HCT116 (cell line): ENCODE measurements around the gene KLHL22. TPM values are rescaled to one million over a fixed set of nuclear protein-coding genes. Genes with fewer than 3 reads are reported as not detected.
"Not testable (repeated sequence)": the region's sequence is repeated elsewhere in the genome, so short reads cannot be mapped to it uniquely, and the experiment has no call there.

Experiments
- ATAC-seq: fragments of 200-7000 bp; cut with Tn5 transposase; 2 replicates; pipeline ENCODE4 v1.9.1; 2020; ENCODE audit warnings: mild to moderate bottlenecking, moderate library complexity
- BruUV-seq: library from RNA; stranded (reverse); fragments of 400-500 nt; replicated peaks from 2 replicates; lab custom pipeline; 2021; lab: Mats Ljungman, UMichigan
- CTCF ChIA-PET: fragments of 300-600 bp; sonication (Branson Sonifier 250); formaldehyde crosslinking; loops from one replicate; lab custom pipeline; 2021; ENCODE audit warnings: antibody characterized with exemption; lab: Charles Lee
- POLR2A ChIA-PET: fragments of 300-600, 350-600 bp; sonication (Branson Sonifier 250); formaldehyde crosslinking; loops from one replicate; lab custom pipeline; 2021; ENCODE audit warnings: antibody characterized with exemption; lab: Charles Lee
- RAD21 ChIA-PET, 2 experiments: fragments of 300-600 bp; sonication (Branson Sonifier 250); formaldehyde crosslinking; loops; one replicate each; lab custom pipeline; 2023; ENCODE audit warnings: low total read pairs in 2 of 2; ENCODE audit not compliant: uncharacterized antibody in 2 of 2, unreplicated experiment in 2 of 2, low non-redundant PET in 1 of 2; lab: Charles Lee
- DNase-seq: peaks from one replicate; pipeline ENCODE4 v3.0.0-alpha.2; 2010; ENCODE audit warnings: low read depth, low spot score
- H2AFZ ChIP-seq: fragments of 200-600 bp; shearing (Covaris generic), sonication (generic); 2 replicates; pipeline ENCODE4 v1.6.1; 2017; ENCODE audit warnings: low read depth, mixed run types, mixed read lengths, antibody characterized with exemption, low read length; ENCODE audit not compliant: poor library complexity, severe bottlenecking
- H3K27ac ChIP-seq: 2 replicates; pipeline ENCODE4 v1.5.1; 2012; ENCODE audit warnings: low read depth, low read length
- H3K27me3 ChIP-seq: fragments of 200-600 bp; sonication (generic); 2 replicates; pipeline ENCODE4 v1.6.1; 2016; ENCODE audit warnings: mixed run types, low read length, mixed read lengths; ENCODE audit not compliant: insufficient read depth
- H3K36me3 ChIP-seq, 2 experiments: fragments of 200-500 bp in 1 of 2; fragments of 200-600 bp in 1 of 2; sonication (Bioruptor generic) in 1 of 2; sonication (generic) in 1 of 2; 2 replicates each; pipeline versions ENCODE4 v1.5.1 to v1.6.1; 2014 to 2016; ENCODE audit warnings: low read length in 2 of 2, inconsistent platforms in 1 of 2, mixed read lengths in 1 of 2, mixed run types in 1 of 2; ENCODE audit not compliant: insufficient read depth in 2 of 2, control insufficient read depth in 1 of 2
- H3K4me1 ChIP-seq, 2 experiments: fragments of 200-600 bp in 1 of 2; sonication (generic) in 1 of 2; 2 replicates each; pipeline versions ENCODE4 v1.5.1 to v1.6.1; 2012 to 2017; ENCODE audit warnings: low read length in 2 of 2, inconsistent platforms in 1 of 2, mild to moderate bottlenecking in 1 of 2, mixed read lengths in 1 of 2, mixed run types in 1 of 2, moderate library complexity in 1 of 2; ENCODE audit not compliant: insufficient read depth in 2 of 2, control insufficient read depth in 1 of 2
- H3K4me2 ChIP-seq: fragments of 200-600 bp; sonication (generic); 2 replicates; pipeline ENCODE4 v1.6.1; 2017; ENCODE audit warnings: mixed run types, low read length, mixed read lengths
- H3K4me3 ChIP-seq, 2 experiments: fragments of 200-600 bp in 1 of 2; sonication (generic) in 1 of 2; replicated peaks in 1 of 2; 2 replicates each; pipeline ENCODE4 v1.5.1; 2011 to 2016; ENCODE audit warnings: low read length in 2 of 2, control low read depth in 1 of 2, low read depth in 1 of 2, mild to moderate bottlenecking in 1 of 2, mixed read lengths in 1 of 2, mixed run types in 1 of 2
- H3K79me2 ChIP-seq: fragments of 200-600 bp; sonication (generic); 2 replicates; pipeline ENCODE4 v1.6.1; 2017; ENCODE audit warnings: mild to moderate bottlenecking, mixed run types, low read length, moderate library complexity, mixed read lengths; ENCODE audit not compliant: insufficient read depth
- H3K9ac ChIP-seq: fragments of 200-600 bp; sonication (generic); 2 replicates; pipeline ENCODE4 v1.6.1; 2016; ENCODE audit warnings: low read length, mixed read lengths
- H3K9me2 ChIP-seq: fragments of 200-600 bp; sonication (generic), shearing (Covaris generic); 2 replicates; pipeline ENCODE4 v1.6.1; 2017; ENCODE audit warnings: mixed run types, mild to moderate bottlenecking, moderate library complexity; ENCODE audit not compliant: insufficient read depth
- H3K9me3 ChIP-seq, 2 experiments: fragments of 200-500 bp in 1 of 2; fragments of 200-600 bp in 1 of 2; sonication (Bioruptor generic) in 1 of 2; sonication (generic) in 1 of 2; 2 replicates each; pipeline ENCODE4 v1.6.1; 2014 to 2017; ENCODE audit warnings: low read length in 2 of 2, mixed read lengths in 2 of 2, inconsistent platforms in 1 of 2, low read depth in 1 of 2, mild to moderate bottlenecking in 1 of 2, mixed run types in 1 of 2, moderate library complexity in 1 of 2; ENCODE audit not compliant: control insufficient read depth in 1 of 2, insufficient read depth in 1 of 2
- H4K20me1 ChIP-seq: fragments of 200-600 bp; sonication (generic), shearing (Covaris generic); 2 replicates; pipeline ENCODE4 v1.6.1; 2017; ENCODE audit warnings: mixed run types, mild to moderate bottlenecking, moderate library complexity; ENCODE audit not compliant: insufficient read depth
- EGR1 ChIP-seq: IDR thresholded peaks from 2 replicates; pipeline ENCODE4 v1.6.1; 2012; ENCODE audit warnings: low read depth
- ELF1 ChIP-seq: IDR thresholded peaks from 2 replicates; pipeline ENCODE4 v1.6.1; 2012; ENCODE audit warnings: low read depth, borderline replicate concordance
- FOSL1 ChIP-seq: IDR thresholded peaks from 2 replicates; pipeline ENCODE4 v1.6.1; 2012; ENCODE audit warnings: low read depth
- JUND ChIP-seq: IDR thresholded peaks from 2 replicates; pipeline ENCODE4 v1.6.1; 2012
- POLR2AphosphoS5 ChIP-seq: IDR thresholded peaks from 2 replicates; pipeline ENCODE4 v1.6.1; 2011; ENCODE audit warnings: mild to moderate bottlenecking, low read depth, low read length, moderate library complexity
- RAD21 ChIP-seq: IDR thresholded peaks from 2 replicates; pipeline ENCODE4 v1.6.1; 2012; ENCODE audit warnings: low read depth, mild to moderate bottlenecking
- SIN3A ChIP-seq: IDR thresholded peaks from 2 replicates; pipeline ENCODE4 v1.6.1; 2012; ENCODE audit warnings: low read depth
- SP1 ChIP-seq: IDR thresholded peaks from 2 replicates; pipeline ENCODE4 v1.6.1; 2012; ENCODE audit warnings: low read depth
- TCF7L2 ChIP-seq: IDR thresholded peaks from 2 replicates; pipeline ENCODE4 v1.7.0; 2011; ENCODE audit warnings: borderline replicate concordance, inconsistent platforms; ENCODE audit not compliant: insufficient read depth, insufficient read length; ENCODE audit errors: extremely low read depth
- ZFX ChIP-seq: fragments of 450-650 bp; IDR thresholded peaks from 2 replicates; pipeline ENCODE4 v1.6.1; 2017
- ZNF274 ChIP-seq: fragments of 200-500 bp; sonication (Bioruptor generic); IDR thresholded peaks from 2 replicates; pipeline ENCODE4 v1.6.1; 2014; ENCODE audit warnings: mild to moderate bottlenecking, low read depth, low read length, inconsistent platforms
- intact Hi-C: fragments of 100-400 bp; cut with micrococcal nuclease; formaldehyde crosslinking; loops from 2 replicates; pipeline ENCODE4 v1.10.0; 2022
- total RNA-seq: library from RNA; stranded (reverse); gene quantifications from one replicate; pipeline ENCODE4 v1.2.1, GENCODE V29; 2021; ENCODE audit not compliant: unreplicated experiment
- TF ChIP-seq, protein P1 (sequence below): IDR thresholded peaks from 2 replicates; pipeline ENCODE4 v1.6.1; 2011; ENCODE audit warnings: mild to moderate bottlenecking, low read length, moderate library complexity; ENCODE audit not compliant: insufficient replicate concordance; ENCODE audit errors: extremely low read depth

Gene KLHL22
- total RNA-seq, 1 experiment from 2014 or later: 16.4 TPM

DNA sequence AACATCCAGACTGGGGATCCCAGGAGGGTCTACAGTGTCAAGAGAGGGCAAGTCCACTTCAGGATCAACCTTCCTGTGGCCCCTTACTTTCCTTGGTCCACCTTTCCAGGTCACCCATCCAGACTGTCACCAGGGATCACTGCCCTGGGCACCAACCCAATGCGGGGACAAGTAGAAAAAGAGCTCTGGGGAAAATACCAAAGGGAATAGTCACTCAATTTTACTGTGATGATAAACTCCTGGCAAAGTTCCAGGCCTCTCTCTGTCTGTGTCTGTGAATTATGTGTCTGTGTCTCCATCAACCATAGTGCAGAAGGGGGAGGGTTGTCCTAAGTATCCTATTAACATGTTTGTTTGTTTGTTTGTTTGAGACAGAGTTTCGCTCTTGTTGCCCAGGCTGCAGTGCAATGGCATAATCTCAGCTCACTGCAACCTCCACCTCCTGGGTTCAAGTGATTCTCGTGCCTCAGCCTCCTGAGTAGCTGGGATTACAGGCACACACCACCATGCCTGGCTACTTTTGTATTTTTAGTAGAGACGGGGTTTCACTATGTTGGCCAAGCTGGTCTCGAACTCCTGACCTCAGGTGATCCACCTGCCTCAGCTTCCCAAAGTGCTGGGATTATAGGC is 8.8 kb upstream of the KLHL22 start:
- H3K4me1 ChIP-seq: peaks cover 17 to 28% of the 10 kb centered on the region in 2 experiments
- H3K4me3 ChIP-seq, H4K20me1 ChIP-seq, intact Hi-C loops, H3K36me3 ChIP-seq, CTCF ChIA-PET, BruUV-seq, H3K9me2 ChIP-seq, H3K27me3 ChIP-seq, POLR2A ChIA-PET, H2AFZ ChIP-seq, H3K9ac ChIP-seq, RAD21 ChIA-PET, H3K9me3 ChIP-seq: not testable (repeated sequence)
- H3K4me2 ChIP-seq: peak overlapping the region; percentile 61
- peak overlapping the region; percentile 1; the same call in 1 of the 2 replicates for H3K27ac ChIP-seq
- peaks cover 20% of the 10 kb centered on the region for H3K79me2 ChIP-seq
- TF ChIP-seq FOSL1 (peak; percentile 57; the same call in 1 of the 2 replicates), JUND (peak; percentile 29; the same call in 1 of the 2 replicates)
- DNase-seq (peak; percentile 50), ATAC-seq (peak; percentile 39)

DNA sequence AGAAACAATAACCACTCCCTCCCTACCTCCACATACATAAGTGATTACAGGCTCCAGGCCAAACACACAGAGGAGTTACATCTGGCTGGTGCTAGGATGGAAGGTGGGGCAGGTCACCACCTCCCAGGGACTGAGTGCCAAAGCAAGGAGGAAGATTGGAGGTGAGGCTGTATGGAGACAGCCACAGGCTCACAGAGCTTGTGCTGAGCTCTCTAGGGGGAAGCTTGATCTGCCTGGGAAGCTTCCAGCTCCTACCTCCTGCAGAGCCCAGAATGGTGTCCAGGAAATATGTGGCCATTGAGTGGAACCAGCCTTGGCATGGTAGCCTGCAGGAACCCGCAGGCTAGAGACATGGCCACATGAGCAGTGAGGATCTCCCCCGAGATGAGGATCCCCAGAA is 8.2 kb upstream of the KLHL22 start:
- Histone ChIP-seq H3K9me3 (no peaks in the 10 kb centered on the region), H4K20me1 (no peaks in the 10 kb centered on the region), H3K4me3 (no peak overlapping the region), H3K27ac (peak overlapping the region; percentile 1; the same call in 1 of the 2 replicates), H3K36me3 (no peaks in the 10 kb centered on the region), H3K9me2 (no peaks in the 10 kb centered on the region), H2AFZ (no peak overlapping the region), H3K4me2 (peak overlapping the region; percentile 61), H3K9ac (no peak overlapping the region), H3K79me2 (peaks cover 14% of the 10 kb centered on the region), H3K27me3 (no peaks in the 10 kb centered on the region), H3K4me1 (peaks cover 12 to 22% of the 10 kb centered on the region in 2 experiments)
- ChIA-PET CTCF (no interaction called here), POLR2A (no interaction called here), RAD21 (no interaction called here)
- no TSS peak for BruUV-seq
- ATAC-seq: peak; percentile 8; the same call in 1 of the 2 replicates
- intact Hi-C loops: no loop called here
- no peak for DNase-seq
- no peak for TF ChIP-seq SIN3A
- no peak for TF ChIP-seq POLR2AphosphoS5
- no peak for TF ChIP-seq ZNF274
- no peak for TF ChIP-seq EGR1
- TF ChIP-seq JUND: no peak
- TF ChIP-seq RAD21: no peak
- no peak for TF ChIP-seq ELF1
- TF ChIP-seq, protein P1, sequence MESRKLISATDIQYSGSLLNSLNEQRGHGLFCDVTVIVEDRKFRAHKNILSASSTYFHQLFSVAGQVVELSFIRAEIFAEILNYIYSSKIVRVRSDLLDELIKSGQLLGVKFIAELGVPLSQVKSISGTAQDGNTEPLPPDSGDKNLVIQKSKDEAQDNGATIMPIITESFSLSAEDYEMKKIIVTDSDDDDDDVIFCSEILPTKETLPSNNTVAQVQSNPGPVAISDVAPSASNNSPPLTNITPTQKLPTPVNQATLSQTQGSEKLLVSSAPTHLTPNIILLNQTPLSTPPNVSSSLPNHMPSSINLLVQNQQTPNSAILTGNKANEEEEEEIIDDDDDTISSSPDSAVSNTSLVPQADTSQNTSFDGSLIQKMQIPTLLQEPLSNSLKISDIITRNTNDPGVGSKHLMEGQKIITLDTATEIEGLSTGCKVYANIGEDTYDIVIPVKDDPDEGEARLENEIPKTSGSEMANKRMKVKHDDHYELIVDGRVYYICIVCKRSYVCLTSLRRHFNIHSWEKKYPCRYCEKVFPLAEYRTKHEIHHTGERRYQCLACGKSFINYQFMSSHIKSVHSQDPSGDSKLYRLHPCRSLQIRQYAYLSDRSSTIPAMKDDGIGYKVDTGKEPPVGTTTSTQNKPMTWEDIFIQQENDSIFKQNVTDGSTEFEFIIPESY: no peak
- no peak for TF ChIP-seq SP1
- no peak for TF ChIP-seq TCF7L2
- no peak for TF ChIP-seq ZFX
- TF ChIP-seq, all 23 proteins: peak for 0
